Neural progenitor cell (in vitro differentiated cells): ENCODE data around the gene CARMIL1. TPM values are rescaled to one million over a fixed set of nuclear protein-coding genes. Genes with fewer than 3 reads are reported as not detected.

Source experiments
- DNase-seq: peaks from one replicate; pipeline ENCODE4 v3.0.0-alpha.2; 2016; ENCODE audit warnings: low spot score
- H2AFZ ChIP-seq: fragments of 200-600 bp; sonication (generic); replicated peaks from 2 replicates; pipeline ENCODE4 v1.6.1; 2016; ENCODE audit warnings: antibody characterized with exemption
- H3F3A ChIP-seq: fragments of 200-600 bp; sonication (generic); 2 replicates; pipeline ENCODE4 v1.6.1; 2016; ENCODE audit warnings: antibody characterized with exemption, low read depth
- H3K27ac ChIP-seq: fragments of 200-600 bp; sonication (generic); 2 replicates; pipeline ENCODE4 v1.5.1; 2016; ENCODE audit warnings: mild to moderate bottlenecking
- H3K27me3 ChIP-seq: fragments of 200-600 bp; sonication (generic); 2 replicates; pipeline ENCODE4 v1.6.1; 2016; ENCODE audit warnings: mild to moderate bottlenecking, moderate library complexity
- H3K36me3 ChIP-seq: fragments of 200-600 bp; sonication (generic); 2 replicates; pipeline ENCODE4 v1.5.1; 2016
- H3K4me1 ChIP-seq: fragments of 200-600 bp; sonication (generic); 2 replicates; pipeline ENCODE4 v1.6.1; 2016; ENCODE audit warnings: mixed run types
- H3K4me2 ChIP-seq: fragments of 200-600 bp; sonication (generic); 2 replicates; pipeline ENCODE4 v1.6.1; 2016
- H3K4me3 ChIP-seq: fragments of 200-600 bp; sonication (generic); 2 replicates; pipeline ENCODE4 v1.5.1; 2016
- H3K79me2 ChIP-seq: fragments of 200-600 bp; sonication (generic); 2 replicates; pipeline ENCODE4 v1.6.1; 2016; ENCODE audit warnings: low read depth
- H3K9ac ChIP-seq: fragments of 200-600 bp; sonication (generic); 2 replicates; pipeline ENCODE4 v1.6.1; 2016
- H3K9me3 ChIP-seq: fragments of 200-600 bp; sonication (generic); 2 replicates; pipeline ENCODE4 v1.5.1; 2016; ENCODE audit warnings: low read depth
- H4K20me1 ChIP-seq: fragments of 200-600 bp; sonication (generic); 2 replicates; pipeline ENCODE4 v1.6.1; 2016; ENCODE audit warnings: low read depth
- H3K27ac Mint-ChIP-seq: 3 replicates; pipeline ENCODE4 v1.8.0; 2021; ENCODE audit warnings: mixed read lengths
- H3K27me3 Mint-ChIP-seq: 2 replicates; pipeline ENCODE4 v1.8.0; 2022; ENCODE audit warnings: low read depth, mild to moderate bottlenecking, inconsistent platforms, moderate library complexity, mixed read lengths; ENCODE audit not compliant: insufficient read depth
- H3K36me3 Mint-ChIP-seq: 3 replicates; pipeline ENCODE4 v1.8.0; 2021; ENCODE audit warnings: mixed read lengths
- H3K4me1 Mint-ChIP-seq: 3 replicates; pipeline ENCODE4 v1.8.0; 2021; ENCODE audit warnings: mixed read lengths
- H3K4me3 Mint-ChIP-seq: 3 replicates; pipeline ENCODE4 v1.8.0; 2021; ENCODE audit warnings: mild to moderate bottlenecking, moderate library complexity, mixed read lengths
- H3K9me3 Mint-ChIP-seq: 3 replicates; pipeline ENCODE4 v1.8.0; 2020; ENCODE audit warnings: mixed read lengths
- EZH2 ChIP-seq: fragments of 200-600 bp; sonication (generic); IDR thresholded peaks from 2 replicates; pipeline ENCODE4 v1.6.1; 2017; ENCODE audit warnings: antibody characterized with exemption, mild to moderate bottlenecking, moderate library complexity
- EZH2phosphoT487 ChIP-seq: fragments of 200-600 bp; sonication (generic); IDR thresholded peaks from 2 replicates; pipeline ENCODE4 v1.6.1; 2017; ENCODE audit warnings: antibody characterized with exemption
- total RNA-seq: library from RNA; depleted of rRNA; stranded (reverse); fragments of >200 nt; gene quantifications from 2 replicates; pipeline ENCODE4 v1.2.3, GENCODE V29; 2015; ENCODE audit warnings: low replicate concordance
- TF ChIP-seq, protein P1 (sequence below): fragments of 200-600 bp; sonication (generic); IDR thresholded peaks from 2 replicates; pipeline ENCODE4 v1.5.1; 2017; ENCODE audit warnings: antibody characterized with exemption, mild to moderate bottlenecking

The CARMIL1 gene
- total RNA-seq, 1 donor from 2014 or later: 13.3 TPM

DNA sequence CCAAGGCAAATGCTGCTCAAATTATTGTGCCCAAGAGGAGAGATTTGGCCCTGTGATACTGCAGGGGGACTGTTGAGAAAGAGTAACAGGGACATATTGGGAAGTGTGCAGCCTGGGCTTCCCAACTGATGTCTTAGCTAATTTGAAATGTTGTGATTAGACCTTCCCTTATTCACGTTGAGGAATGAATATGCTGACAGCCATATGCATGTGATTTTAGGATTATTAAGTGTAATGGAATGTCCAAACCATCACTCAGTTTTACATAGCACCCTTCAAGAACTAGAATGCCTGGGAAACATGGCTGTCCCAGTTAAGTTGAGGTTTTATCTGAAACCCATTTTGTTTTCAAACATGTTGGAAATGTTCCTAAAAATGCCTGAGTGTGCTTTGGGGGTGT, 81.4 kb downstream of the CARMIL1 start:
- Histone ChIP-seq H3K27me3 (no peaks in the 10 kb centered on the region), H3K4me3 (no peak overlapping the region), H3K79me2 (peaks cover 14% of the 10 kb centered on the region), H3K9ac (no peak overlapping the region), H3K27ac (no peak overlapping the region), H2AFZ (no peak overlapping the region), H3K4me2 (no peak overlapping the region), H4K20me1 (no peaks in the 10 kb centered on the region), H3K9me3 (no peaks in the 10 kb centered on the region), H3K36me3 (no peaks in the 10 kb centered on the region), H3K4me1 (peaks cover 20% of the 10 kb centered on the region), H3F3A (no peaks in the 10 kb centered on the region)
- no peak for DNase-seq
- no peaks in the 10 kb centered on the region for H3K36me3 Mint-ChIP-seq
- no peak overlapping the region for H3K27ac Mint-ChIP-seq
- H3K4me1 Mint-ChIP-seq: peaks cover 21% of the 10 kb centered on the region
- peaks cover 4% of the 10 kb centered on the region for H3K27me3 Mint-ChIP-seq
- no peak overlapping the region for H3K4me3 Mint-ChIP-seq
- H3K9me3 Mint-ChIP-seq: no peaks in the 10 kb centered on the region
- TF ChIP-seq EZH2 (no peak), EZH2phosphoT487 (no peak)
- TF ChIP-seq, protein P1, sequence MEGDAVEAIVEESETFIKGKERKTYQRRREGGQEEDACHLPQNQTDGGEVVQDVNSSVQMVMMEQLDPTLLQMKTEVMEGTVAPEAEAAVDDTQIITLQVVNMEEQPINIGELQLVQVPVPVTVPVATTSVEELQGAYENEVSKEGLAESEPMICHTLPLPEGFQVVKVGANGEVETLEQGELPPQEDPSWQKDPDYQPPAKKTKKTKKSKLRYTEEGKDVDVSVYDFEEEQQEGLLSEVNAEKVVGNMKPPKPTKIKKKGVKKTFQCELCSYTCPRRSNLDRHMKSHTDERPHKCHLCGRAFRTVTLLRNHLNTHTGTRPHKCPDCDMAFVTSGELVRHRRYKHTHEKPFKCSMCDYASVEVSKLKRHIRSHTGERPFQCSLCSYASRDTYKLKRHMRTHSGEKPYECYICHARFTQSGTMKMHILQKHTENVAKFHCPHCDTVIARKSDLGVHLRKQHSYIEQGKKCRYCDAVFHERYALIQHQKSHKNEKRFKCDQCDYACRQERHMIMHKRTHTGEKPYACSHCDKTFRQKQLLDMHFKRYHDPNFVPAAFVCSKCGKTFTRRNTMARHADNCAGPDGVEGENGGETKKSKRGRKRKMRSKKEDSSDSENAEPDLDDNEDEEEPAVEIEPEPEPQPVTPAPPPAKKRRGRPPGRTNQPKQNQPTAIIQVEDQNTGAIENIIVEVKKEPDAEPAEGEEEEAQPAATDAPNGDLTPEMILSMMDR: no peak

GRCh38 chr6:25363427-25363826, 84.3 kb downstream of the CARMIL1 start:
- peaks cover 21% of the 10 kb centered on the region for H3K4me1 Mint-ChIP-seq
- H3K27me3 Mint-ChIP-seq: peaks cover 2% of the 10 kb centered on the region
- Histone ChIP-seq H4K20me1 (no peaks in the 10 kb centered on the region), H3K36me3 (no peaks in the 10 kb centered on the region), H3F3A (no peaks in the 10 kb centered on the region), H3K79me2 (peaks cover 28% of the 10 kb centered on the region), H2AFZ (no peak overlapping the region), H3K27ac (no peak overlapping the region), H3K27me3 (no peaks in the 10 kb centered on the region), H3K4me1 (peaks cover 20% of the 10 kb centered on the region), H3K4me3 (no peak overlapping the region), H3K9ac (no peak overlapping the region), H3K9me3 (no peaks in the 10 kb centered on the region), H3K4me2 (no peak overlapping the region)
- TF ChIP-seq EZH2phosphoT487: no peak
- TF ChIP-seq, protein P1: no peak
- TF ChIP-seq EZH2: no peak
- no peaks in the 10 kb centered on the region for H3K9me3 Mint-ChIP-seq
- no peak overlapping the region for H3K4me3 Mint-ChIP-seq
- no peaks in the 10 kb centered on the region for H3K36me3 Mint-ChIP-seq
- DNase-seq: no peak
- H3K27ac Mint-ChIP-seq: no peak overlapping the region

GRCh38 chr6:25365154-25365553, 86.0 kb downstream of the CARMIL1 start:
- no peak overlapping the region for H3K27ac Mint-ChIP-seq
- H3K4me1 ChIP-seq: peaks cover 22% of the 10 kb centered on the region
- H3K4me1 Mint-ChIP-seq: peaks cover 16% of the 10 kb centered on the region
- H4K20me1 ChIP-seq: no peaks in the 10 kb centered on the region
- H3K27ac ChIP-seq: no peak overlapping the region
- H3K4me3 ChIP-seq: no peak overlapping the region
- no peak overlapping the region for H2AFZ ChIP-seq
- no peak overlapping the region for H3K4me3 Mint-ChIP-seq
- H3K4me2 ChIP-seq: no peak overlapping the region
- peaks cover 27% of the 10 kb centered on the region for H3K79me2 ChIP-seq
- H3K9me3 Mint-ChIP-seq: no peaks in the 10 kb centered on the region
- no peaks in the 10 kb centered on the region for H3K27me3 ChIP-seq
- no peaks in the 10 kb centered on the region for H3K36me3 ChIP-seq
- H3K36me3 Mint-ChIP-seq: no peaks in the 10 kb centered on the region
- TF ChIP-seq, protein P1: no peak
- TF ChIP-seq EZH2: no peak
- TF ChIP-seq EZH2phosphoT487: no peak
- H3K27me3 Mint-ChIP-seq: peaks cover 5% of the 10 kb centered on the region
- no peak overlapping the region for H3K9ac ChIP-seq
- no peaks in the 10 kb centered on the region for H3K9me3 ChIP-seq
- H3F3A ChIP-seq: peaks cover 8% of the 10 kb centered on the region
- no peak for DNase-seq
